UCSD-AML1 (cell line): Measurements from ENCODE around the gene RALGAPA1.
"Not testable (repeated sequence)": the region's sequence is repeated elsewhere in the genome, so short reads cannot be mapped to it uniquely, and the experiment has no call there.

Experiments
- DNase-seq: peaks from one replicate; lab custom pipeline; 2025; ENCODE audit not compliant: unreplicated experiment; lab: John Stamatoyannopoulos, UW

The RALGAPA1 gene

DNA sequence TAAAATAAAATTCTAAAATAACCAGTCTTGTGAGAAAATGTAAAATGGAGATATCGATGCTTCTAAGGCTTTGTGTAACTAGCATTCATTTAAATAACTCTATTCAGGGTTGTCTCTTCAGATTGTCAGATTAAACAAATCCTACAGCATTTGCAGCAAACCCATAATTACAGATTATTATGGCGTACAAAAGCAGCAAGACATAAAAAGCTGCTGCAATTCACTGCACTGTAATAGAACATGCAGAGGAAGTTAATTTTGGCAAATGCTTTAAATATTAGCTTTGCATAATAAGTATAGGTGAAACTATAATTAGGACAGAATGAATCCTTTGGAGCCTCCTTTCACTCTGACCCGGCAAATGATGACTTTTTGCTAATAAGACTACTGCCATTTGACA lies 176.8 kb downstream of the RALGAPA1 start:
- DNase-seq, result no peak

DNA sequence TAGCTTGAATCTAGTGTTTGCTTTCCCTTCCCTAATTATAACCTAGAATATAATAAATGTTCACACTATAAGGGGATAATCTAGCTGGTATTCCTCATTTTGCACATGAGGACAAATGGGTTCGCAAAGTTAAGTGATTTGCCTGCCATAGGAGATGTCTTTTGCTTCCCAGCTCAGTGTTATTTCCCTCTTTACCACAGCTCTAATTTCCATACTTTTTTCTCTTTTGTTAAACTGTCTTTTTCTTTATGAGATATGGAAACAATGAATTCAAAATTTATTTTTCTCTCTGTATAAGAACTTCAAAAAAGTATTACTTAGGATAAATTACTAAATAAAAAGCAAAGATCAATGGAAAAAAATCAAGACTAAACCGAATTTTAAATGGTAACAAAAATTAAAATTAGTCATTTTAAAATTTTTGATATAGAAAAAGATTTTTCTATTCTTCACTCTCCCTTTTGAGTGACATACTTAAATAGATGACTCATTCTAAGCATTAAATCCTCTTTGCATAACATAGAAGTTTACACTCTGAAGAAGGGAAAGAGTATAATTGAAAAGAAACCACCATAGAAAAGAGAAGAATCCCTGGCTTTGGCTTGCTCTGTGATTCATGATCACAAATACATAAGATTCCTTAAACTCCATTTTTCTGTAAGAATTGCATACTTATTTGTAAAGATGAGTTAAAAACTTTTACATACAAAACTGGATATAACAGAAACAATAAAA lies 177.9 kb downstream of the RALGAPA1 start:
- DNase-seq, result no peak

DNA sequence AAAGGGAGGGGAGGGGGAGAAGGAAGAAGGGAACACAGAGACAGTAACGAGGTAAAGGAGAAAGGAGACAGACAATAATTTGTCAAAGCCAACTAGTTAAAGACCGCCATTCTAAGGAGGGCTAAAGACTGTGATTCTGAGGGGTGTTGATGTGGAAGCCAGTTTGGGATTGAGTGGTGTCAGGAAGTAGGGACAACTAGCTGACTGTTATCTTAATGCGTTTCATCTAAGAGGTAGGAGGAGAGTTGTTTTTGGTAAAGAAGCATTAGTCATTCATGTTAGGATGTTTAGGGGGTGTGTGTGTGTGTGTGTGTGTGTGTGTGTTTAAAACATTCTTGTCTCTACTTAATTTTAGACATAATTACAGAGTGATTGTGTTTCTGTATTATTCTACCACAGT lies 180.1 kb downstream of the RALGAPA1 start:
- no peak for DNase-seq

DNA sequence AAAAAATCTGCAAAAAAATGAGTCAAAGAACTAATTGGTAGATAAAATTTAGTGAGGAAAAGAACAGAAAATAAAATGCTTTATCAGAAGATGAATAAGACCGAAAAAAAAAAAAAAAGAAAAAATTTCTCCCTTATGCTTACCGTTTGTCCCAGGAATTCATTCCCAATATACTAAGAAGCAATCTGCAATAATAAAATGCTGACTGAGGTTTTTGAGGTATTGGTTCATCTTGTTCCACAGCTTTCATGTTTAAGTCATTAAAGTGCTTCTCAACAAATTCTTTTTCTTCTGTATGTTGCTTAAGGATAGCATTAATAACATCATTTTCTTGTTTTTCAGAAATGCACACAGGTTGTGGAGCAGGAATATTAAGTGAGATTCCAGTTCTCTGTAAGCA lies 182.1 kb downstream of the RALGAPA1 start:
- DNase-seq, result not testable (repeated sequence)

DNA sequence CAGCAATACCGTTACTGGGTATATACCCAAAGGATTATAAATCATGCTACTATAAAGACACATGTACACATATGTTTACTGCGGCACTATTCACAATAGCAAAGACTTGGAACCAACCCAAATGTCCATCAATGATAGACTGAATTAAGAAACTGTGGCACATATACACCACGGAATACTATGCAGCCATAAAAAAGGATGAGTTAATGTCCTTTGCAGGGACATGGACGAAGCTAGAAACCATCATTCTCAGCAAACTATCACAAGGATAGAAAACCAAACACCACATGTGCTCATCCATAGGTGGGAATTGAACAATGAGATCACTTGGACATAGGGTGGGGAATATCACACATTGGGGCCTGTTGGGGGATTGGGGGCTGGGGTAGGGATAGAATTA lies 187.1 kb downstream of the RALGAPA1 start:
- not testable (repeated sequence) for DNase-seq

DNA sequence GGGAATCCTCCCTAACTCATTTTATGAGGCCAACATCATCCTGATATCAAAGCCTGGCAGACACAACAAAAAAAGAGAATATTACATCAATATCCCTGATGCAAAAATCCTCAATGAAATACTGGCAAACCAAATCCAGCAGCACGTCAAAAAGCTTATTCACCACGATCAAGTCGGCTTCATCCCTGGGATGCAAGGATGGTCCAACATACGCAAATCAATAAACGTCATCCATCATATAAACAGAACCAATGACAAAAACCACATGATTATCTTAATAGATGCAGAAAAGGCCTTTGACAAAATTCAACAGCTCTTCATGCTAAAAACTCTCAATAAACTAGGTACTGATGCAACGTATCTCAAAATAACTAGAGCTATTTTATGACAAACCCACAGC lies 189.1 kb downstream of the RALGAPA1 start:
- DNase-seq, result not testable (repeated sequence)

DNA sequence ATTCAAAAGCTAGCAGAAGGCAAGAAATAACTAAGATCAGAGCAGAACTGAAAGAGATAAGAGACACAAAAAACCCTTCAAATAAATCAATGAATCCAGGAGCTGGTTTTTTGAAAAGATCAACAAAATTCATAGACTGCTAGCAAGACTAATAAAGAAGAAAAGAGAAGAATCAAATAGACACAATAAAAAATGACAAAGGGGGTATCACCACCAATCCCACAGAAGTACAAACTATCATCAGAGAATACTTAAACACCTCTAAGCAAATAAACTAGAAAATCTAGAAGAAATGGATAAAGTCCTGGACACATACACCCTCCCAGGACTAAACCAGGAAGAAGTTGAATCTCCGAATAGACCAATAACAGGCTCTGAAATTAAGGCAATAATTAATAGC lies 189.6 kb downstream of the RALGAPA1 start:
- DNase-seq, result not testable (repeated sequence)

DNA sequence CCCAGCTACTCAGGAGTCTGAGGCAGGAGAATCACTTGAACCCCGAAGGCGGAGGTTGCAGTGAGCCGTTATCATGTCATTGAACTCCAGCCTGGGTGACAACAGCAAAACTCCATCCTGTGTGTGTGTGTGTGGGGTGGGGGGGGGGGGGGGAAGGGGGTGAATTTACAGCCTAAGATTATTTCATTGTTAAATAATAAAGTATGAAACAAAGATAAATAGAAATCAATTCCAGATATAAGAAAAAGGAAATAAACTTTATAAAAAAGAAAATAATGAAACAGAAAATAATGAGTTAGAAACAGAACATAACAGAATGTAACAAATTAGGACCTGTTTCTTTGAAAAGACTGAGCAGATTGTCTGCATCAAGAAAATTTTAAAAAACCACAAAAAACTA lies 191.6 kb downstream of the RALGAPA1 start:
- no peak for DNase-seq

DNA sequence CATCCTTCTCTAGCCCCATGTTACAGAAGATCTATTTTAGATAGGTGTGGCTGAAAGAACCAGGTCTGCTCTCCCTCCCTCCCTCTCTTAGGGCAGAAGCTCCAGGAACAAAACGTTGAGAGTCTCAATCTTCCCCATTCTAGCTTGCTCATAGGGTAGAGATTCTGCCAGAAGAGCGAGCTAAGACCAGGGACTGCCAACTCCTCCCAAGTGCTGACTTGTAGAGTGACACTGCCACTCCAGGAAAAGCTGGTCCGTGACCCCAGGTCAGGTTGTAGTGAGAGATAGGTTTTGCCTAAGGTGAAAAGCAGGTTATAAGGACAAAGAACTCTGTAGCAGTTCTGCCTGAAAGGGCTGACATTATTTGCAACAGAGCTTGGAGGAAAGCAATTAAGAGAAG lies 201.7 kb downstream of the RALGAPA1 start:
- no peak for DNase-seq

DNA sequence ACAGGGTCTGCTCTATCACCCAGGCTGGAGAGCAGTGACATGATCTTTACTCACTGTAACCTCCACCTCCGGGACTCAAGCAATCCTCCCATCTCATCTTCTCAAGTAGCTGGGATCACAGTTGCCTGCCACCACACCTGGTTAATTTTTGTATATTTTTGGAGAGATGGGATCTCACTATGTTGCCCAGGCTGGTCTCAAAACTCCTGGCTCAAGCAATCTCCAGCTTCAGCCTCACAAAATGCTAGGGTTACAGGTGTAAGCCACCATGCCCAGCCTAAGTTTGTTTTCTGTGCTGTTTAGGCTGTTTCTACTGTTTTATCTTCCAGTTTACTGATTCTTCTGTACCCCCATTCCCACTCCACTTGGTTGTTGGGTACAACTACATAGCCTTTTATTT lies 208.8 kb downstream of the RALGAPA1 start:
- no peak for DNase-seq

DNA sequence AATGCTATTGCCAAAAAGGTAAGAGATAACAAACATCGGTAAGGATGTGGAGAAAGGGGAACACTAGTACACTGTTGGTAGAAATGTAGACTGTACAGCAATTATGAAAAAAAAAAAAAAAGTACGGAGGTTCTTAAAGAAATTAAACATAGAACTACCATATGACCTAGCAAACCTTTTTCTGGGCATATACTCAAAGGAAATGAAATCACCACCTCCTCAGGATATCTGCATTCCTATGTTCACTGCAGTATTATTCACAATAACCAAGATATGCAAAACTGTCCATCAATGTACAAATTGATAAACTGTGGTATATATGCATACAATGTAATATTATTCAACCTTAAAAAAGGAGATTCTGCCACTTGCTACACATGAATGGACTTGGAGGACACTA lies 214.5 kb downstream of the RALGAPA1 start:
- no peak for DNase-seq

DNA sequence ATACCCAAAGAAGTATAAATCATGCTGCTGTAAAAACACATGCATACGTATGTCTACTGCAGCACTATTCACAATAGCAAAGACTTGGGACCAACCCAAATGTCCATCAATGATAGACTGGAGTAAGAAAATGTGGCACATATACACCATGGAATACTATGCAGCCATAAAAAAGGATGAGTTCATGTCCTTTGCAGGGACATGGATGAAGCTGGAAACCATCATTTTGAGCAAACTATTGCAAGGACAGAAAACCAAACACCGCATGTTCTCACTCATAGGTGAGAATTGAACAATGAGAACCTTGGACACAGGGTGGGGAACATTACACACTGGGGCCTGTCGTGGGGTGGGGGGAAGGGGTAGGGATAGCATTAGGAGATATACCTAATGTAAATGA lies 221.7 kb downstream of the RALGAPA1 start:
- DNase-seq, result not testable (repeated sequence)

DNA sequence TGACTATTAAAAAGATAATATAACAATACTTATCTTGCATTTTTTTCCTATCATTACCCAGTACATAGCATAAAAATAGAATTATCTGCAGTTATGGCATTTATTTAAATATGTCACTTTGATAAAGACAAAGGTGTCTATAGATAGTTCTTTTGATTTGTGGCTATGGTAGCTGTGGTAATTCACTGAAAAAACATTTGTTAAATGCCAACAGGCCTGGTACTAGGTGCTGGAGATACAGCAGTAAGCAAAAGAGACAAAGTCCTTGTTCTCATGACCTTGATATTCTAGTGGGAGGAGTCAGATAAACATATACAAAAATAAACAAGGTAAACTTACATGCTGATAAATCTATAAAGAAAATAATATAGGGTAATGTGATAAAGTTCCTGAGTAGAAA lies 230.5 kb downstream of the RALGAPA1 start:
- DNase-seq, result no peak

DNA sequence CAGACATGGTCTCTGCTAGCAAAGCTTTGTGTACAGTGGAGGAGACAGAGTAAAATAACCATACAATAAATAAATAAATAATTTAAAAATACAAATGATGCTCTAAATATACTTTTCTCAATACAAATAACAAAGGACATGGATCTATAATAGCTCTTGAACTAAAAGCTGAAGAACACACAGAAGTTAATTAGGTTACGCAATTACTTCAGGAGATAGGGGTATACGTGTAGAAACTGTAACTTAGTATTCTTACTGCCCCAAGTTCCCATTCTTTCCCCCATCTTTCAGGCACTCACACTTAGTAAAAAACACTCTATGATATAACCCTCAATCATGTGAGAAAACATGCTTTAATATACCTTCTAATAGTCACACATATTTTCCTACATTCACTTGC lies 231.0 kb downstream of the RALGAPA1 start:
- no peak for DNase-seq

DNA sequence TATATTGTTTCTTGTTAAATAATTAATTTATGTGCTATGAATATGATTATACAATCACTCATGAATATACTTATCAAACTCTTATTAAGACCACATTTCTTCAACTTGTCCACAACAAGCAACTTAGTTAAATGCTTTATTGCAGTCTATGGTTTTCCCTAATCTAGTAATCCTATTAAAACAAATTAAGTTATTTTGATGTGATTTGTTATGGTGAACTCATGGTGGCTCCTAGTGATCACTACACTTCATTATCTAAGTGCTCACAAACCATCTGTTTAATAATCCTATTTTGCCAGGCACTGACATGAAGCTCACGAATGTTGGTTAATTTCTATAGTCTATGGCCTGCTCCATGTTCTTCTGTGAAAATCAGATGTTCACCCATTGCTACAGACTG lies 232.2 kb downstream of the RALGAPA1 start:
- DNase-seq, result no peak

DNA sequence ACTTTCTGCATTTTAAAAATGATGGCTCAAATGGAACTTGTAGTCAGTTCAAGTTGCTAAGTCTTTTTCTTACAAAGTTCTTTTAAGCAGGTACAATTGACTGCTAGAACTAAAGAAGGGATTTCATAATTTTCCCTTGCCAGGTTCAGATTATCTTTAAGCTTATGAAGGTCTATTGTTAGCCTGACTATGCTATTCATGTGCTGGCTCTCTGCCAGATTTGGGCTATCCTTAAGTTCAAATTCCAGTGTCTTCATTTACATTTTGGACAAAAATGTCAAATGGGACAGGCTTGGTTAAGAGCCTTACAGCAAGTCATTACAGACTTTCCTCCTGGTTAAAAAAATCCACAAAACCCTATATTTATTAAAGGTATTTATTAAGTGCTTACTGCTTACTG lies 232.8 kb downstream of the RALGAPA1 start:
- DNase-seq, result no peak

DNA sequence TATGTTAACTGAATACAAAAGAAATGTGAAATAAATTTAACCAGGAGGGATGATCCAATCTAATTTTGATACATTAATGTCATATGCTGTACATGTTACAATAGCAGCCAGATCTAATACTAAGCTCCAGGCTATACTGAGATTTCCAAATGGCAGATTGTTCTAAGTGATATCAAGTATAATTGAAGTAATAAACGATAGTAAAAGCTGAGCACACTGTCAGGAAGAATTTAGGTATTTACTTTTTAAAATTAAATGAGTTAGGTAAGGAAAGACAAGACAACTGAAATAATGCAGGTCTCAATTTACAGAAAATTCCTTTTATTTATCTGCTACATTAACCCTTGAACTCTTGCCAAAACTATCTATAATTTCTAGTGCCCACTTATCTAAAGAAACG lies 235.2 kb downstream of the RALGAPA1 start:
- no peak for DNase-seq

DNA sequence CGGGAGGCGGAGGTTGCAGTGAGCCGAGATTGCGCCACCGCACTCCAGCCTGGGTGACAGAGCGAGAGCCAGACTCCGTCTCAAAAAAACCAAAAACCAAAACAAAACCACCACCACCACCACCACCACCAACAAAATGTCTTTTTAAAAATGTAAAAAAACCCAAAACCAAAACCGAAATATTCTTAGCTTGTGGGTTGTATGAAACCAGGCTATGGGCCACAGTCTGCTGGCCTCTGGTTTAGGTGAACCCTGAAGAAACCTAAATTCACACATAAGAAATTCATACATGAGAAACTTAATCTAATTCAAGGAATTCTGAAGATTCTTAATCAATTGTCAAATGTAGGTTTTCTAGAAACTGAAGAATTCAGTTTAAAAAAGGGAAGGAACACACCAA lies 237.5 kb downstream of the RALGAPA1 start:
- DNase-seq, result no peak

DNA sequence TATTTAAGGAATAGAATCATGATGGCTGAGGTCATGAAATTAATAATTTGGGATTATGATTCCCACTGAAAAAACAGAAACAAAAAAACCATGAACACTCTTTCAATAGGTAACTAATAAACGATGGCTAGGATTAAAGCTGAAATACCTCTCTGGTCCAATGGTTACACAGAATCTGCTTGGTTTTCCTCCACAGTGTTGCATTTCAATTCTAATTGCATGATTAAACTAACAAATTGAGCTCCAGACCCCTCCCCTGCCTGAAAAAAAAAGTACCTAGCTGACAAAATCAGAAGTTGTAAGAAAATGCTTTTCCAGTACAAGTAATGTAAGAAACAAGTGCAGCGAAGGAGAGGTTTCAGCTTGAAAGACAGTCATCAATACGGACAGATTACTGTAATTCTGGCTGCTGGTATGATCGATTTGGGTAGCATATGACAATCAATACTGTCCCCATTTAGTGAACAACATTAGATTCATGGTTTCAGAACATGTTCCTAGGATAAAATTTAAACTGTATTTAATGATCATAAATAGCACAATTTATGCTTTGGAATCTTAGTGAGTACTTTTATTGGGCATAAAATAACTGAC lies 243.1 kb downstream of the RALGAPA1 start:
- no peak for DNase-seq

DNA sequence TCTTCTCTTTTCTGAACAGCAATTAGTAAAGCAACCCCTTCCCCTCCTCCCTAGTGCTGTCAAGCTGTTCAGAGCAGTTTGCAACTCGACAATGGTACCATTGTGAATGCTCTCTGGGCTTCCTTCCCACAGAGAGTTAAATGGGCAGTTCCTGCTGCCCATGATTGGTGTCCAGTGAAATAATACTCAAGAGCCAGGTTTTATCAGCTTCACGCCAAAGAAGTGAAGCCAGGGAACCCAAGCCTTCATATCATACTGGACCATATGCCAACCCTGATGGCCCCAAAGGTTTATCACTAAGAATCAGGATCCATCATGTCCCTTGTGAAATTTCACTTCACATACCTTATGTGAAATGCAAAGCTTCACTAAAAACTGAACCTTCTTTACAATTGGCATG lies 250.4 kb downstream of the RALGAPA1 start:
- DNase-seq, result no peak

DNA sequence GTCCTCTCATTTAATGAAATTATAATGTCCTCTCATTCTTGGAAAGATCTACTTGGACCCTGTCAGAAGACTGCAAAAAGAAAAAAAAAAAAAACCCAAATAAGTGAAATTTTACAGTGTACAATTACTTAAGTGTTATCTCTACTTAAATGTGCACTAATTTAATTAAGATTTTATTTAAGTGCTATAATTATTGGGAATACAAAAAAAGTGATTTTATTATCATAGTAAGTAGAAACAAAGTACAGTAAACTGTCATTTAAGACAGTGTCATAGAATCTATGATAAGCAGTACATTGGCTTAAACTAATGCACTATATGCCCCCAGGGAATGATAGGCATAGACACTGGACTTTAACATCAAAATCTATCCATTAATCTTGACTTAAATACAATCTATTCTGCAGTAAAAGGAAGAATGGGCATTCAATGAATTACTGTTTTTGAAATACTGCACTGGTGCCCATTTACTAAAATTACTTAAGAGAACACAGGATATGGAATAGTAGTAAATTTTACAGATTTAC lies 251.8 kb downstream of the RALGAPA1 start:
- DNase-seq, result no peak

DNA sequence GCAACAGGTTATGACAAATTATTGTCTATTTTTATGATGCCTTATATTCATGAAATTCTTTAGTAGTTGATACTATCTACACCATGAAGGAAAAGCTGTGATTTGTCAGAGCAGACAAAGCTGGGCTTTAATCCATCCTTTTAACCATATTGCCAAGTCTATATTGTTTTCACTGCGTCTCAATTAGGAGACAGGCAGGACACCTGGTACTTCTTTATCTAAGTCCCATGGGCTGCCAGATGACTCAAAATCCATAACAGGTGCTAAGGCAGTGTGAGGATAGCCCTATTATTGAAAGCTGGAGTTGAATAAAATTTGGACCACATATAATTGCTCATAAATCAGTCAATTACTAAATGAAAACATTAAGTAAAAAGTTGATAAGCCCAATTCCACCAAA lies 252.5 kb downstream of the RALGAPA1 start:
- no peak for DNase-seq

DNA sequence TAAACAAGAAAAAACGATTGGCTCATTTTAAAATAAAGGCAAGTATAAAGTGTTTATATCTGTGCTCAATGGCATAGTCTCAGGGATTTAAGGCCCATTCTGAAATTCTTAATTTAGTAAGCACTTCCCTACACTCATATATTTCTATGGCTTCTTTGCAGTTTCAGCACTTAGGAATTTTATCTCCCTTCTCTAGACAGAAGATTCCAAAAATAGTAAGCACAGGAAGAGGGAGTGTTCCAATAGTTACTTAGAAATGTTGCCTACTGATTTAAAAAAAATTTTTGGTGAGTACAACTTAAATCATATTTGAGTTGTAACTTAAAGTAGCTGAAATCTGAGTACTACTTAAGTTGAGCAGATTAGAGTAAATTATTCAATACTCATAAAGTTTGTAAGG lies 255.3 kb downstream of the RALGAPA1 start:
- no peak for DNase-seq
